H1 (cell line): Measurements from ENCODE around the gene GPR83. TPM values are rescaled to one million over a fixed set of nuclear protein-coding genes. Genes with fewer than 3 reads are reported as not detected.

ENCODE experiments used
- CBX8 ChIP-seq: fragments of 300-800, 300-1000 bp; sonication (generic); IDR thresholded peaks from 2 replicates; pipeline ENCODE4 v1.7.1; 2016; ENCODE audit warnings: low read depth, low read length, borderline replicate concordance
- POLR2A ChIP-seq, 2 experiments: IDR thresholded peaks; 1 replicate in 1 of 2; 2 replicates in 1 of 2; pipeline ENCODE4 v1.6.1; 2011; ENCODE audit warnings: low read depth in 2 of 2, low read length in 2 of 2, mild to moderate bottlenecking in 2 of 2; ENCODE audit errors: control extremely low read depth in 1 of 2
- POLR2AphosphoS5 ChIP-seq: IDR thresholded peaks from 2 replicates; pipeline ENCODE4 v1.6.1; 2011; ENCODE audit warnings: low read depth, low read length
- TAF7 ChIP-seq: optimal IDR thresholded peaks from 2 replicates; pipeline ENCODE3; 2011; ENCODE audit warnings: low read depth, mild to moderate bottlenecking, inconsistent platforms, low read length, moderate library complexity, borderline replicate concordance
- ZNF274 ChIP-seq: IDR thresholded peaks from 2 replicates; pipeline ENCODE4 v1.7.0; 2012; ENCODE audit warnings: low read length, borderline replicate concordance; ENCODE audit errors: extremely low read depth
- polyA plus RNA-seq, 7 experiments: library from polyadenylated mRNA; depleted of rRNA in 3 of 7; stranded (reverse) in 5 of 7; unstranded in 2 of 7; fragments of >200 nt in 5 of 7; fragments of 200-250 nt in 2 of 7; gene quantifications; 1 replicate in 5 of 7; 2 replicates in 1 of 7; 4 replicates in 1 of 7; pipeline versions ENCODE4 v1.2.1 to v1.2.3, GENCODE V29; 2011 to 2013; ENCODE audit warnings: missing spikeins in 2 of 7, mixed read lengths in 2 of 7
- total RNA-seq: library from RNA; stranded (reverse); fragmentation: NEBNext Ultra II Directional; extraction: Animal tissue kit (Norgen Biotek cat#: 25700); gene quantifications from 2 replicates; pipeline ENCODE4 v1.2.1, GENCODE V29; 2021

GPR83 gene
- total and polyA plus RNA-seq, 2 of the 8 experiments (the other 6 are each of a cell fraction or from before 2014, with no cell fraction given), result 0.30 to 1.5 TPM

DNA sequence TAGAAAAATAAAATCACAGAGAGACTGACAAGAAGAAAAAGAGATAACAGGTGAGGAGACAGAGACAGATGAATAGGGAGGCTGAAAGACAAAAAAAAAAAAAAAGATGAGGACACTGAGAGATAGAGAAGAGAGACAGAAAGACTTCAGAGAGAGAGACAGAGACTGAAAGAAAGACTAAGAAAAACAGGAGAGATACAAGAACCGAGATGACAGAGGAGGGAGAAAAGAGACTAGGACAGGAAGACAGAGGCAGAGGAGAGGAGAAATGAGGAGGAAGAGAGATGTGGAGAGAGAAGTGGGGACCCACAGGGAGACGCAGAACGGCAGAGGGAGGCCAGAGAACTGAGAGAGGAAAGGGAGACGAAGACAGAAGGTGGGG, 771 bp downstream of the GPR83 start (continued):
- no peak for TF ChIP-seq POLR2A (IDR thresholded peaks at IDR 0.05; ENCODE audit: control extremely low read depth in 1 of 2, low read depth in 2 of 2, low read length in 2 of 2)
- no peak for TF ChIP-seq POLR2AphosphoS5
- no peak for TF ChIP-seq ZNF274
- TF ChIP-seq CBX8, result no peak
- TF ChIP-seq TAF7, result no peak
